GM19239 (cell line): ENCODE results near the gene SF1.
"Not testable (repeated sequence)": the region's sequence is repeated elsewhere in the genome, so short reads cannot be mapped to it uniquely, and the experiment has no call there.

Experiments
- DNase-seq: peaks from one replicate; pipeline ENCODE4 v3.0.0; 2011; ENCODE audit warnings: low spot score; ENCODE audit not compliant: insufficient read length
- FAIRE-seq: peaks from 2 replicates; lab custom pipeline; 2011; peaks lifted over from hg19 to GRCh38; lab: Jason Lieb, UNC

SF1 gene

GRCh38 chr11:64778473-64779298, at the start of gene SF1:
TSS of gene SF1 (minus strand) at chr11:64778542. CDS start at chr11:64778392, 150 bp downstream.
- FAIRE-seq = peak; percentile 97

GRCh38 chr11:64827451-64827839, 49.1 kb upstream of the SF1 start:
- DNase-seq (no peak), FAIRE-seq (no peak)

More at GRCh38 chr11:64778473-64779298, at the start of gene SF1:
- peak; percentile 92 for DNase-seq

GRCh38 chr11:64826578-64827450, 48.5 kb upstream of the SF1 start:
- DNase-seq (no peak), FAIRE-seq (no peak)

DNA sequence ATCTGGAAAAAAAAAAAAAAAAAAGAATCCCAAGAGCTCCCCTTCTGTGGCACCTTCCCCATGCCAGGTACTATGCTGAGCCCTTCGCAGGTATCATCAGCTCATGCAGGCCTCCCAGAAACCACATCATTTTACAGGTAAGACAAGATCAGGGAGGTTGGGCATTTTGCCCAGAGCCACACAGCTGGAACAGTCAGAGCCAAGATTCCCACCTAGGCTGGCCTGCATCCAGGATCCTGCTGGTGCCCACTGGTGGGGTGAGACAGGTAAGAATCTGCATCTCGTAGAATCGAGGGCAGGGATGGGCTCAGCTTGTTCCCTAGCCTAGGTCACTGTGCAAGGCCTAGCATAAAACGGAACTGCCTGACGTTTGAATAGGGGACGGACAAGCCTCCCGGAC, 47.7 kb upstream of the SF1 start:
- DNase-seq (no peak), FAIRE-seq (no peak)

GRCh38 chr11:64823568-64824119, 45.3 kb upstream of the SF1 start:
- DNase-seq = no peak
- FAIRE-seq = no peak

GRCh38 chr11:64817476-64817875, 39.1 kb upstream of the SF1 start:
- no peak for FAIRE-seq
- no peak for DNase-seq

- DNase-seq = not testable (repeated sequence)
- FAIRE-seq = peak; percentile 39
Measured at GRCh38 chr11:64815433-64815832, 37.1 kb upstream of the SF1 start.

DNA sequence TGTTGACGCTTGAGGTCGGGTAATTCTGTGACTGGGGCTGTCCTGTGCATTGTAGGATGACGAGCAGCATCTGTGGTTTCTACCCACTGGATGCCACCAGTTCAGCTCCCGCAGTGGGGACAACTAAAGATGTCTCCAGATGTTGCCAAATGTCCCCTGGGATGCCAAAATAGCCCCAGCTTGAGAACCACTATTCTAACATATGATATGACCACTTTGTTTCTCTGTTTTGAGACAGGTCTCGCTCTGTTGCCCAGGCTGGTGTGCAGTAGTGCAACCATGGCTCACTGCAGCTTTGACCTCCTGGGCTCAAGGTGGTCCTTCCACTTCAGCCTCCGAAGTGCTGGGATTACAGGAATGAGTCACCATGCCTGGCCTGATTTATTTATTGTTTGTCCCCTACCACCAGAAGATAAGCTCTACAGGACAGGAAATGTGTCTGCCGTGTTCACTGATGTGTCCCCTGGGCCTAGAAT, 36.4 kb upstream of the SF1 start:
- peak; percentile 89 for FAIRE-seq
- DNase-seq = no peak

DNA sequence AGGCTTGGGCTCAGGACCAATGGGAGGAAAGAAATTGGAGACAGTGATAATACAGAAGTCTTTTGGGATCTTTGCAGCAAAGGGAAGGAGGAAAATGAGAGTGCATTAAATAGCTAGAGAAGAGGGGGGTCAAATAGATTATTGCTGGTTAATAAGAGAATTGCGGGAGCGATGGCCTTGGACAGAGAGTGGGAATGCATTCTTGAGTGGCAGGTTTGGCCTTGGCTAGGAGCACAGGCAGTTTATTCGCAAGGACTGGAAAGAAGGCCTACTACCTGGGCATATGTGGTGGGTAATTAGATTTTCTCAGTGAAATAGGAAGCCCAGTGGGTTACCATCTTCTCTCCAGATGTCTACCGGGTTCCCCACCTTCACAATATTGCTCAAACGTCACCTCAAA, 35.5 kb upstream of the SF1 start:
- FAIRE-seq (no peak), DNase-seq (no peak)

DNA sequence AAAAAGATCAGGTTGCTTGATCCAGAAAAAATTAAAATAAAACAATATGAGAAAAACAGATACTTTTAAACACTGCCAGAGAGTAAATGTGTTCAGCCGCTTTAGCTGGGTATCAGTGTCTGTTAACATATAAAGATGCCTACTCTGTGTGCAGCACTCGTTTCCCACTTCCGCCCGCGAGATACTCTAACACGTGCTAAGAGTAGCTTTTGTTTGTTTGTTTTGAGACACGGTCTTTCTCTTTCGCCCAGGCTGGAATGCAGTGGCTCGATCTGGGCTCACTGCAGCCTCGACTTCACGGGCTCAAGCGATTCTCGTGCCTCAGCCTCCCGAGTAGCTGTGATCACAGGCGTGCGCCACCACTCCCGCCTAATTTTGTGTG, 32.5 kb upstream of the SF1 start:
- FAIRE-seq = no peak
- no peak for DNase-seq

DNA sequence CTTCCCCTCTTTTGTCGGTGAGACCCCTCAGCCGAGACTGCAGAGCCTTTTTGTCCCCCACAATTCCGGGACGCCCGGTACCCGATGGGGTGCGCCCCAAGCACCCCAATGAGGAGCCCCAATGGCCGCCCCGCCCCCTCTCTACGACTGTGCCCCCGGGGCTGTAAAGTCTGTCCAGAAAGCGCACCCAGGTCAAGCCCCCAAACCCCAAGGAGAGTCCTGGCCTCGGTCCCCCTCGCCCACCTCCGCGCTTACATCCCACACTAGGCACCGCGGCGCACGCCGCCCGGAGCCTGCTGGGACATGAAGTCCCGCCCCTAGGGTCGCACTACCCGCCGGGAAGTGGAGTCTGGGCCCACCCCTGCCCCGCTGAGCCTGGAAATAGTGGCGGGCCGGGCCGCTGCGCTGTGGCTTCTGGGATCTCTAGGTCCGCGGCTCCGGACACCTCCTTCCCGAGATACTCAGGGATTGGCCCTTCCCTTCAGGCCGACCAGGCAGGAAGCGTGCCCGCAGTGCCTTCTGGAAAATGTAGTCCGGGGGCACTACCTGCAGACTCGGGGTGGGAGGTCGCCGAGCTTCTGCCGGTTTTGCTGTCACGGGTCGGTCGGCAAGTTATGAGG, 32.0 kb upstream of the SF1 start, which contains the start of gene MEN1:
Gene MEN1, minus strand, starts transcription at position 281 of the 620 bp plus-strand sequence. CDS start 442 bp downstream, outside the sequence.
- DNase-seq = peak; percentile 92
- FAIRE-seq = peak; percentile 94

DNA sequence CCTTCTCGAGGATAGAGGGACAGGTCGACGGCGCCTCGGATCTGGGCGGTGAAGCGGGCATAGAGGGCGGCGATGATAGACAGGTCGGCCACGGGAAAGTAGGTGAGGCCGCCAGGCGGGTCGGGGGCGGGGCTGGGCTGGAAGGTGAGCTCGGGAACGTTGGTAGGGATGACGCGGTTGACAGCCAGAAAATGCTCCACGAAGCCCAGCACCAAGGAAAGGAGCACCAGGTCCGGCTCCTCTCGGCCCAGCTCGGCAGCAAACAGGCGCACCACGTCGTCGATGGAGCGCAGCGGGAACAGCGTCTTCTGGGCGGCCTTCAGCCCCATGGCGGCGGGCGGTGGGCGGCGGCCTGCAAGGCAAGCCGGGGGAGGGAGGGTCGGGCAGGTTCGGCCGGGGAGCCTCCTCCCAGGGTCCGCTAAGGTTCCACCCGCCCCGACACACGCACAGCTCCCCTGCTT, 31.5 kb upstream of the SF1 start:
- no peak for FAIRE-seq

GRCh38 chr11:64805481-64805880, 27.1 kb upstream of the SF1 start:
- DNase-seq (no peak), FAIRE-seq (no peak)

More for the DNA sequence above, 31.5 kb upstream of the SF1 start:
- DNase-seq = no peak

DNA sequence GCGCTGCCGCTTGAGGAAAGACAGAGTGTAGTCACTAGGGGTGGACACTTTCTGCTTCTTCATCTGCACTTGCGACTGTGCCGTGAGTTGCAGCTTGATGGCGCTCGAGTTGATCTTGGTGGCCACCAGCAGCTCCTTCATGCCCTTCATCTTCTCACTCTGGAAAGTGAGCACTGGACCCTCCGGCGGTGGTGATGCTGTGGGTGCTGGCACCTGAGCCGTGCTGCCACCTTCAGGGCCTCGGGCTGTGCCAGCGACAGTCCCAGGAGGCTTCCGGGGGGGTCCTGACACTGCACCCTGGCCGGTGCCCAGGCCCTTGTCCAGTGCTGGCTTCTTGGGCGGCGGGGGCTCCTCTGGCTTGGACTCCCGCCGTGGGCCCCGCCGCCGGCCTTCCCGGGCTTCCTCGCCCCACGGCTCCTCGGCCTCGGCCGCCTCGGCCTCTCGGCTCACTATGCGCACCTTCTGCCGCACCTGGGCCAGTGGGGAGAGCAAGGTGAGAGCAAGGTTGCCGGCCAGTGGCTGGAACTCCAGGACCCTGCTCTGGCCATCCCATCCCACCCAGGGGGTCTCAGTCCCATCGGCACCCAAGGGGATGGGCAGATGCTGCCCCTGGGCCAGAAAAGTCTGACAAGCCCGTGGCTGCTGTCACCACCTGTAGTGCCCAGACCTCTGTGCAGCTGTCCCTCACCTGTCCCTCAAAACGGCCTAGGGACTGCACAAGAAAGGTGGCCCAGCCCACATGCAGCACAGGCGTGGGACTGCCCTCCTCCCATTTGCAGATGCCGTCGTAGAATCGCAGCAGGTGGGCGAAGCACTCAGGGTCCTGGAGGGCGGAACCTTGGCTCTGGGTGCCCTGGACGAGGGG, 26.2 kb upstream of the SF1 start:
- no peak for DNase-seq
- FAIRE-seq = no peak

DNA sequence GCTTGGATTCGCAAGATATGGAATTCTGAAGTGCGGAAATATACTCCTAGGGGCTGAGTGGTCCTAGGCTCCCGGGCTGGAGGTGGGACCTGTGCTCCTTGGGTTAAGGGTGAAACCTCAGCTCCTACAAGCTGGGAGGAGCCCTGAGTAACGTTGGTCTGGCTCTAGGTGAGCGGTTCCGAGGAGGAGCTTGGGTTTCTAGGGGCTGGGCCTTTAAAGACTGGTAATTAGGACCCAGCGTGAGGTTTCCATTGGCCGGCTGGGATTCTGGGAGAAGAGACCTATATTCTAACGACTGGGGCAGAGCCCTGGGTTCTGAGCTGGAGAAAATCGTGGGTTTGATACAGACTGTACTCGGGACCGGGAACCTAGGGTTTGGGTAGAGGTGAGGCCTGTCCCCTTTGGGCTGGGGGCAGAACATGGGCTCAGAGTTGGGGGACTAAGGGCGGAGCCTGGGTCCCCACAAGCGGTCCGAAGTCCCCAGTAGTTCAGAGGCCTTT, 25.6 kb upstream of the SF1 start:
- DNase-seq = no peak
- FAIRE-seq = no peak

DNA sequence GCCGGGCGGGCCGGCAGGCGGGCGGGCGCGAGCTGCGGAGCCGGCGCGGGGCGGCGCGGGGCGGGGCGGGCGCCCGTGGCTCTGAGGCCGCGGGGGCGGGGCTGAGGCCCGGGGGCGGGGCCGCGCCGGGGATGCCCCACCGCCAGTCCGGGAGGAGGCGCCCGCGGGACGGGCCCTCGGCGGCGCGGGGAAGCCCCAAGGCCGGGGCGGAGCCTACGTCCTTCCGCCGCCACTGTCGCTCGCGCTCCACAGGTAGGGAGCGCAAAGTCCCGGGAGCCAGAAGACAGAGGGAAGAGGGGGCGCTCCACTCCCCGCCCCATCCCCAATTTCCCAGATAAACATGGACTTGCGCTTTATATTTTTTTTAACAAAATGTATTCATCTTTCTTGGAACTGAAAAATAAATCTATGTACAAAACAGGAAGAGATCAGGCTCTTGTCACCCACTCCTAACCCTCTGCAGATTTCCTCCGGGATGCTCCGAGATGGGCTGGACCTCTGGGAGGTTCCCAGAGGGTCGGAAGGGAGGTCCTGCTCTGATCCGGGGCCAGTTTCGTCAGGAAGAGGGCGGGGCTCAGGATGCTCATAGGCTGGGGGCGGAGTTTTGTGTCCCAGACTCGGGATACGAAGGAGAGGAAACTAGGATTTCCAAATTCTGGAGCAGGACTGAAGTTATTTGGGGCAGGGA, 25.0 kb upstream of the SF1 start, which contains the start of gene MAP4K2:
Gene MAP4K2, minus strand, starts transcription at position 57 of the 688 bp plus-strand sequence. CDS start 65 bp downstream, outside the sequence.
- FAIRE-seq (peak; percentile 90), DNase-seq (peak; percentile 99)

- FAIRE-seq = peak; percentile 80
Measured at GRCh38 chr11:64802370-64803157, 24.2 kb upstream of the SF1 start.

More at GRCh38 chr11:64802370-64803157, 24.2 kb upstream of the SF1 start:
- DNase-seq = peak; percentile 65
